WTC11 (cell line): Measurements from ENCODE around the gene ATP13A2. TPM values are rescaled to one million over a fixed set of nuclear protein-coding genes. Genes with fewer than 3 reads are reported as not detected.

Experiments
- ATAC-seq: fragments of 200-7000 bp; cut with Tn5 transposase; 2 replicates; pipeline ENCODE4 v1.10.0; 2021; ENCODE audit warnings: mild to moderate bottlenecking, moderate library complexity
- CTCF ChIA-PET: fragments of 300-600 bp; sonication (Branson Sonifier 250); formaldehyde crosslinking; loops from one replicate; lab custom pipeline; 2021; ENCODE audit warnings: antibody characterized with exemption; lab: Charles Lee
- POLR2A ChIA-PET: fragments of 350-600 bp; sonication (Branson Sonifier 250); formaldehyde crosslinking; loops from one replicate; lab custom pipeline; 2021; ENCODE audit warnings: antibody characterized with exemption; lab: Charles Lee
- DNase-seq: peaks from one replicate; pipeline ENCODE4 v3.0.0; 2021; ENCODE audit warnings: low spot score
- H3K27ac Mint-ChIP-seq: 2 replicates; pipeline ENCODE4 v1.8.0; 2021; ENCODE audit warnings: mixed read lengths
- H3K27me3 Mint-ChIP-seq: 2 replicates; pipeline ENCODE4 v1.8.0; 2021; ENCODE audit warnings: low read depth, mild to moderate bottlenecking, moderate library complexity, mixed read lengths
- H3K36me3 Mint-ChIP-seq: 2 replicates; pipeline ENCODE4 v1.8.0; 2021; ENCODE audit warnings: mixed read lengths
- H3K4me1 Mint-ChIP-seq: 2 replicates; pipeline ENCODE4 v1.8.0; 2022; ENCODE audit warnings: mixed read lengths
- H3K4me3 Mint-ChIP-seq: 2 replicates; pipeline ENCODE4 v1.8.0; 2021; ENCODE audit warnings: mild to moderate bottlenecking, moderate library complexity, mixed read lengths
- H3K9me3 Mint-ChIP-seq: 2 replicates; pipeline ENCODE4 v1.8.0; 2021; ENCODE audit warnings: mixed read lengths
- CBFB ChIP-seq: sonication (generic); formaldehyde crosslinking; IDR thresholded peaks from 2 replicates; pipeline ENCODE4 v1.8.1; 2022; ENCODE audit warnings: mild to moderate bottlenecking, low read depth, missing genetic modification reagents
- CDX4 ChIP-seq: fragments of 250-450 bp; sonication (Bioruptor Pico); IDR thresholded peaks from 2 replicates; pipeline ENCODE4 v1.9.0; 2021; ENCODE audit warnings: moderate library complexity, mild to moderate bottlenecking, inconsistent platforms, borderline replicate concordance
- ESRRA ChIP-seq: sonication (generic); formaldehyde crosslinking; IDR thresholded peaks from 2 replicates; pipeline ENCODE4 v1.8.1; 2022; ENCODE audit warnings: mild to moderate bottlenecking, missing genetic modification reagents, borderline replicate concordance
- HMGA2 ChIP-seq: fragments of 250-450 bp; sonication (Bioruptor Pico); IDR thresholded peaks from 2 replicates; pipeline ENCODE4 v1.4.0; 2021; ENCODE audit warnings: mild to moderate bottlenecking, moderate library complexity
- IRF2 ChIP-seq: sonication (generic); formaldehyde crosslinking; IDR thresholded peaks from 2 replicates; pipeline ENCODE4 v1.8.0; 2022; ENCODE audit warnings: low read depth, missing genetic modification reagents, borderline replicate concordance
- NFE2L1 ChIP-seq: sonication (generic); formaldehyde crosslinking; IDR thresholded peaks from 2 replicates; pipeline ENCODE4 v1.8.1; 2023; ENCODE audit warnings: missing genetic modification reagents
- OVOL2 ChIP-seq: fragments of 250-450 bp; sonication (Bioruptor Pico); IDR thresholded peaks from 2 replicates; pipeline ENCODE4 v1.9.0; 2021; ENCODE audit warnings: mild to moderate bottlenecking, borderline replicate concordance
- SMAD4 ChIP-seq: sonication (generic); formaldehyde crosslinking; IDR thresholded peaks from 2 replicates; pipeline ENCODE4 v1.8.0; 2022; ENCODE audit warnings: mild to moderate bottlenecking, missing genetic modification reagents
- SP1 ChIP-seq: sonication (generic); formaldehyde crosslinking; conservative IDR thresholded peaks from 2 replicates; pipeline ENCODE4 v1.8.1; 2022; ENCODE audit warnings: missing genetic modification reagents
- STAT6 ChIP-seq: sonication (generic); formaldehyde crosslinking; conservative IDR thresholded peaks from 2 replicates; pipeline ENCODE4 v1.8.1; 2023; ENCODE audit warnings: mild to moderate bottlenecking, low read depth, missing genetic modification reagents, moderate library complexity
- TCF7 ChIP-seq: sonication (generic); formaldehyde crosslinking; IDR thresholded peaks from 2 replicates; pipeline ENCODE4 v1.8.0; 2022; ENCODE audit warnings: mild to moderate bottlenecking, low read depth, missing genetic modification reagents, moderate library complexity
- ZNF416 ChIP-seq: fragments of 250-450 bp; sonication (Bioruptor Pico); IDR thresholded peaks from 2 replicates; pipeline ENCODE4 v1.9.0; 2021; ENCODE audit warnings: mild to moderate bottlenecking, inconsistent platforms
- ZNF423 ChIP-seq: fragments of 250-450 bp; sonication (Bioruptor Pico); IDR thresholded peaks from 2 replicates; pipeline ENCODE4 v2.1.2; 2022; ENCODE audit warnings: mild to moderate bottlenecking, moderate library complexity
- total RNA-seq: library from RNA; stranded (reverse); gene quantifications from 3 replicates; pipeline ENCODE4 v1.2.3, GENCODE V29; 2021
- TF ChIP-seq, protein P1 (sequence below): fragments of 250-450 bp; sonication (Bioruptor Pico); conservative IDR thresholded peaks from 2 replicates; pipeline ENCODE4 v1.9.0; 2021; ENCODE audit warnings: mild to moderate bottlenecking
- TF ChIP-seq, protein P2 (sequence below): sonication (generic); formaldehyde crosslinking; IDR thresholded peaks from 2 replicates; pipeline ENCODE4 v1.8.1; 2022; ENCODE audit warnings: low read depth, mild to moderate bottlenecking, moderate library complexity, missing genetic modification reagents, borderline replicate concordance
- TF ChIP-seq, protein P3 (sequence below): sonication (generic); formaldehyde crosslinking; IDR thresholded peaks from 2 replicates; pipeline ENCODE4 v1.8.1; 2023; ENCODE audit warnings: mild to moderate bottlenecking, missing genetic modification reagents, borderline replicate concordance
- TF ChIP-seq, protein P4 (sequence below): sonication (generic); formaldehyde crosslinking; IDR thresholded peaks from 2 replicates; pipeline ENCODE4 v1.8.1; 2022; ENCODE audit warnings: mild to moderate bottlenecking, missing genetic modification reagents, moderate library complexity, borderline replicate concordance
- TF ChIP-seq, protein P5 (sequence below): sonication (generic); formaldehyde crosslinking; IDR thresholded peaks from 2 replicates; pipeline ENCODE4 v1.8.0; 2022; ENCODE audit warnings: mild to moderate bottlenecking, missing genetic modification reagents

Gene ATP13A2
- total RNA-seq, 1 experiment from 2014 or later, result 95.9 TPM

DNA sequence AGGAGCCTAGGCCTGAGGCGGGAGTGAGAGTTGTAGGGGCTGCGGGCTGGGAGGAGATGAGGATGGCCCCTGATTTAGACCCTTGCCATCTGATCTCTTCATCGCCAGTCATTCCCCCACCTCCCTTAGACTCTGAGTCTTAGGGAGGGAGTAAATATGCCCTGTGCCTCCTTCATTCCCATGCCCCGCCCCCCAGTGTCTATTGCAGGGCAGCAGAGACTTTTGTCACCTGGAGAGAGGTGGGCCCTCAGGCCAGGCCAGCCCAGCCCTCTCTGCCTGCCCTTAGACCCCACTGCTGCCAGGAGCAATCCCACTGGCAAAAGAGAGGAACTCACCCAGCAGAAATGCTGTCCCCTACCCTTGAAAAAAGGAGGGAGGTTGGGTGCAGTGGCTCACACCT lies 28.1 kb downstream of the ATP13A2 start (continued):
- TF ChIP-seq, protein P1, sequence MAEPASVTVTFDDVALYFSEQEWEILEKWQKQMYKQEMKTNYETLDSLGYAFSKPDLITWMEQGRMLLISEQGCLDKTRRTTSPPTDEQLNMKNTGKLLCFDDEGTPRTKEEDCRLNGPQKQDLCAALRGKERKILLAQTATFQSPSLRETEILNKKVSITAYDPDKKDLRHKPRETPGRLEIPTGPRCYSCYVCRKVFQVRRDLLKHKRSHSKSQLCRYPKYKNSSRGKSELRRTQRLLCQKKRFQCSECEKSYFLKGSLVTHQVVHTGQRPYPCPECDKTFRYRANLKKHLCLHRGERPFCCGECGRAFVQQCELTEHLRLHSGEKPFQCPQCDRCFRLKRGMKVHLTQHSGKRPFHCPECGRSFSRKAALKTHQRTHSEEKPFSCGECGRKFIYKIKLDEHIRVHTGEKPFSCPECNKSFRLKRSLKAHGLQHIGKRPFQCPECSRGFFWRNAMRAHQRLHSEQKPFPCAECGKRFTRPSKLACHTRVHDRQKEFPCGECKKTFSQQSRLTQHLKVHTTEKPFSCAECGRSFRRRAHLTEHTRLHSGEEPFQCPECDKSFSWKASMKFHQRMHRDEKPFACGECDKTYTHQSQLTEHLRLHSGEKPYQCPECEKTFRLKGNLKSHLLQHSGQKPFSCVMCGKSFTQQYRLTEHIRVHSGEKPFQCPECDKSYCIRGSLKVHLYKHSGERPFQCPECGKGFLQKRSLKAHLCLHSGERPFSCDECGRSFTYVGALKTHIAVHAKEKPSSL, result no peak
- TF ChIP-seq ZNF416 (CRISPR knock-in tag), result no peak
- TF ChIP-seq HMGA2 (CRISPR knock-in tag), result no peak
- TF ChIP-seq ESRRA (CRISPR knock-in tag), result no peak
- TF ChIP-seq OVOL2 (CRISPR knock-in tag), result no peak
- TF ChIP-seq SP1 (CRISPR knock-in tag), result no peak
- TF ChIP-seq, protein P2, sequence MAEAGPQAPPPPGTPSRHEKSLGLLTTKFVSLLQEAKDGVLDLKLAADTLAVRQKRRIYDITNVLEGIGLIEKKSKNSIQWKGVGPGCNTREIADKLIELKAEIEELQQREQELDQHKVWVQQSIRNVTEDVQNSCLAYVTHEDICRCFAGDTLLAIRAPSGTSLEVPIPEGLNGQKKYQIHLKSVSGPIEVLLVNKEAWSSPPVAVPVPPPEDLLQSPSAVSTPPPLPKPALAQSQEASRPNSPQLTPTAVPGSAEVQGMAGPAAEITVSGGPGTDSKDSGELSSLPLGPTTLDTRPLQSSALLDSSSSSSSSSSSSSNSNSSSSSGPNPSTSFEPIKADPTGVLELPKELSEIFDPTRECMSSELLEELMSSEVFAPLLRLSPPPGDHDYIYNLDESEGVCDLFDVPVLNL (CRISPR knock-in tag), result no peak
- TF ChIP-seq CDX4 (CRISPR knock-in tag), result no peak
- TF ChIP-seq SMAD4 (CRISPR knock-in tag), result no peak
- no peak for TF ChIP-seq STAT6 (CRISPR knock-in tag)

DNA sequence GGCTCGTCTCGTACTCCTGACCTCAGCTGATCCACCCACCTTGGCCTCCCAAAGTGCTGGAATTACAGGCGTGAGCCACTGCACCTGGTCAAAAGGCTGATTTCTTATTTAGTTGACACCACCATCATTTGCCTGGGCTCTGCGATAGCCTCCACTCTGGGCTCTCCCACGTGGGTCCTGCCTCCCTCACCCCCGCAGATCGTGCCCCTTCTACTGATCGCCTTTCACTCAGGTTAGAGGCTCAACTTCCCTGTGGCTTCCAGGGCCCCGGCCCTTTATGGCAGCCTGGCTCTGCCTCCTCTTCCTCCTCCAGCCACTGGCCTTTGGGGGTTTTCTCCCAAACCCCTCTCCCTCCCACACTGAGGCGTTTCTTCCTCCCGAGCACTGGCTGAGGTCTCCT lies 28.8 kb downstream of the ATP13A2 start:
- Mint-ChIP-seq H3K4me1 (peaks cover 26% of the 10 kb centered on the region), H3K4me3 (no peak overlapping the region), H3K27me3 (no peaks in the 10 kb centered on the region; the same call in 1 of the 2 replicates), H3K36me3 (no peaks in the 10 kb centered on the region), H3K9me3 (no peaks in the 10 kb centered on the region), H3K27ac (no peak overlapping the region; the same call in 1 of the 2 replicates)
- POLR2A ChIA-PET, result no interaction called here
- CTCF ChIA-PET, result interaction anchor here (5.9 kb wide), 1 partner anchor 23 kb away, joined by 34 read pairs; no protein-coding TSS in a partner anchor
- DNase-seq (no peak), ATAC-seq (no peak)
- TF ChIP-seq ESRRA (CRISPR knock-in tag) (no peak), STAT6 (CRISPR knock-in tag) (no peak), NFE2L1 (CRISPR knock-in tag) (no peak), TCF7 (no peak), IRF2 (CRISPR knock-in tag) (no peak), HMGA2 (CRISPR knock-in tag) (no peak), CBFB (CRISPR knock-in tag) (no peak), ZNF423 (no peak)
- TF ChIP-seq, protein P3, sequence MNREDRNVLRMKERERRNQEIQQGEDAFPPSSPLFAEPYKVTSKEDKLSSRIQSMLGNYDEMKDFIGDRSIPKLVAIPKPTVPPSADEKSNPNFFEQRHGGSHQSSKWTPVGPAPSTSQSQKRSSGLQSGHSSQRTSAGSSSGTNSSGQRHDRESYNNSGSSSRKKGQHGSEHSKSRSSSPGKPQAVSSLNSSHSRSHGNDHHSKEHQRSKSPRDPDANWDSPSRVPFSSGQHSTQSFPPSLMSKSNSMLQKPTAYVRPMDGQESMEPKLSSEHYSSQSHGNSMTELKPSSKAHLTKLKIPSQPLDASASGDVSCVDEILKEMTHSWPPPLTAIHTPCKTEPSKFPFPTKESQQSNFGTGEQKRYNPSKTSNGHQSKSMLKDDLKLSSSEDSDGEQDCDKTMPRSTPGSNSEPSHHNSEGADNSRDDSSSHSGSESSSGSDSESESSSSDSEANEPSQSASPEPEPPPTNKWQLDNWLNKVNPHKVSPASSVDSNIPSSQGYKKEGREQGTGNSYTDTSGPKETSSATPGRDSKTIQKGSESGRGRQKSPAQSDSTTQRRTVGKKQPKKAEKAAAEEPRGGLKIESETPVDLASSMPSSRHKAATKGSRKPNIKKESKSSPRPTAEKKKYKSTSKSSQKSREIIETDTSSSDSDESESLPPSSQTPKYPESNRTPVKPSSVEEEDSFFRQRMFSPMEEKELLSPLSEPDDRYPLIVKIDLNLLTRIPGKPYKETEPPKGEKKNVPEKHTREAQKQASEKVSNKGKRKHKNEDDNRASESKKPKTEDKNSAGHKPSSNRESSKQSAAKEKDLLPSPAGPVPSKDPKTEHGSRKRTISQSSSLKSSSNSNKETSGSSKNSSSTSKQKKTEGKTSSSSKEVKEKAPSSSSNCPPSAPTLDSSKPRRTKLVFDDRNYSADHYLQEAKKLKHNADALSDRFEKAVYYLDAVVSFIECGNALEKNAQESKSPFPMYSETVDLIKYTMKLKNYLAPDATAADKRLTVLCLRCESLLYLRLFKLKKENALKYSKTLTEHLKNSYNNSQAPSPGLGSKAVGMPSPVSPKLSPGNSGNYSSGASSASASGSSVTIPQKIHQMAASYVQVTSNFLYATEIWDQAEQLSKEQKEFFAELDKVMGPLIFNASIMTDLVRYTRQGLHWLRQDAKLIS (CRISPR knock-in tag), result no peak
- TF ChIP-seq, protein P4, sequence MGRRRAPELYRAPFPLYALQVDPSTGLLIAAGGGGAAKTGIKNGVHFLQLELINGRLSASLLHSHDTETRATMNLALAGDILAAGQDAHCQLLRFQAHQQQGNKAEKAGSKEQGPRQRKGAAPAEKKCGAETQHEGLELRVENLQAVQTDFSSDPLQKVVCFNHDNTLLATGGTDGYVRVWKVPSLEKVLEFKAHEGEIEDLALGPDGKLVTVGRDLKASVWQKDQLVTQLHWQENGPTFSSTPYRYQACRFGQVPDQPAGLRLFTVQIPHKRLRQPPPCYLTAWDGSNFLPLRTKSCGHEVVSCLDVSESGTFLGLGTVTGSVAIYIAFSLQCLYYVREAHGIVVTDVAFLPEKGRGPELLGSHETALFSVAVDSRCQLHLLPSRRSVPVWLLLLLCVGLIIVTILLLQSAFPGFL (CRISPR knock-in tag), result no peak
- TF ChIP-seq, protein P5, sequence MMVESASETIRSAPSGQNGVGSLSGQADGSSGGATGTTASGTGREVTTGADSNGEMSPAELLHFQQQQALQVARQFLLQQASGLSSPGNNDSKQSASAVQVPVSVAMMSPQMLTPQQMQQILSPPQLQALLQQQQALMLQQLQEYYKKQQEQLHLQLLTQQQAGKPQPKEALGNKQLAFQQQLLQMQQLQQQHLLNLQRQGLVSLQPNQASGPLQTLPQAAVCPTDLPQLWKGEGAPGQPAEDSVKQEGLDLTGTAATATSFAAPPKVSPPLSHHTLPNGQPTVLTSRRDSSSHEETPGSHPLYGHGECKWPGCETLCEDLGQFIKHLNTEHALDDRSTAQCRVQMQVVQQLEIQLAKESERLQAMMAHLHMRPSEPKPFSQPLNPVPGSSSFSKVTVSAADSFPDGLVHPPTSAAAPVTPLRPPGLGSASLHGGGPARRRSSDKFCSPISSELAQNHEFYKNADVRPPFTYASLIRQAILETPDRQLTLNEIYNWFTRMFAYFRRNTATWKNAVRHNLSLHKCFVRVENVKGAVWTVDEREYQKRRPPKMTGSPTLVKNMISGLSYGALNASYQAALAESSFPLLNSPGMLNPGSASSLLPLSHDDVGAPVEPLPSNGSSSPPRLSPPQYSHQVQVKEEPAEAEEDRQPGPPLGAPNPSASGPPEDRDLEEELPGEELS, result no peak
